Hepatocyte (in vitro differentiated cells): ENCODE data around the gene SSTR4. TPM values are rescaled to one million over a fixed set of nuclear protein-coding genes. Genes with fewer than 3 reads are reported as not detected.

Source experiments
- DNase-seq: peaks from one replicate; pipeline ENCODE4 v3.0.0-alpha.2; 2016; ENCODE audit warnings: low spot score
- H2AFZ ChIP-seq: fragments of 200-600 bp; sonication (generic); 2 replicates; pipeline ENCODE4 v1.6.0; 2016; ENCODE audit warnings: antibody characterized with exemption, mild to moderate bottlenecking
- H3K27ac ChIP-seq: fragments of 200-600 bp; sonication (generic); 2 replicates; pipeline ENCODE4 v1.5.1; 2016; ENCODE audit warnings: mild to moderate bottlenecking
- H3K27me3 ChIP-seq: fragments of 200-600 bp; sonication (generic); 2 replicates; pipeline ENCODE4 v1.6.1; 2016
- H3K36me3 ChIP-seq: fragments of 200-600 bp; sonication (generic); replicated peaks from 2 replicates; pipeline ENCODE4 v1.5.1; 2016; ENCODE audit warnings: low read depth; ENCODE audit not compliant: insufficient read depth
- H3K4me1 ChIP-seq: fragments of 200-600 bp; sonication (generic); 2 replicates; pipeline ENCODE4 v1.5.1; 2016; ENCODE audit warnings: mild to moderate bottlenecking, moderate library complexity; ENCODE audit not compliant: insufficient read depth
- H3K4me2 ChIP-seq: fragments of 200-600 bp; sonication (generic); 2 replicates; pipeline ENCODE4 v1.6.0; 2016
- H3K4me3 ChIP-seq: fragments of 200-600 bp; sonication (generic); 2 replicates; pipeline ENCODE4 v1.5.1; 2016; ENCODE audit warnings: mild to moderate bottlenecking
- H3K79me2 ChIP-seq: fragments of 200-600 bp; sonication (generic); 2 replicates; pipeline ENCODE4 v1.6.0; 2017; ENCODE audit warnings: mild to moderate bottlenecking
- H3K9me2 ChIP-seq: fragments of 200-600 bp; sonication (generic); replicated peaks from 2 replicates; pipeline ENCODE4 v1.6.0; 2017; ENCODE audit warnings: mild to moderate bottlenecking; ENCODE audit not compliant: insufficient read depth
- H3K9me3 ChIP-seq: fragments of 200-600 bp; sonication (generic); 2 replicates; pipeline ENCODE4 v1.5.1; 2016; ENCODE audit warnings: low read depth, mild to moderate bottlenecking
- H4K20me1 ChIP-seq: fragments of 200-600 bp; sonication (generic); 2 replicates; pipeline ENCODE4 v1.6.0; 2016; ENCODE audit warnings: mild to moderate bottlenecking; ENCODE audit not compliant: insufficient read depth, poor library complexity, severe bottlenecking
- CTCF ChIP-seq: fragments of 200-600 bp; sonication (generic); IDR thresholded peaks from 2 replicates; pipeline ENCODE4 v1.5.1; 2016; ENCODE audit warnings: antibody characterized with exemption, mild to moderate bottlenecking; ENCODE audit not compliant: poor library complexity
- EZH2 ChIP-seq: fragments of 200-600 bp; sonication (generic); IDR thresholded peaks from 2 replicates; pipeline ENCODE4 v1.6.1; 2016; ENCODE audit warnings: antibody characterized with exemption, mild to moderate bottlenecking, borderline replicate concordance
- EZH2phosphoT487 ChIP-seq: fragments of 200-600 bp; sonication (generic); IDR thresholded peaks from one replicate; pipeline ENCODE4 v1.6.1; 2018; ENCODE audit warnings: antibody characterized with exemption, mild to moderate bottlenecking, low read depth, moderate library complexity; ENCODE audit not compliant: unreplicated experiment, severe bottlenecking
- WGBS: methylation state at CpG from one replicate; pipeline ENCODE4 v1.1.6; 2016; ENCODE audit warnings: low lambda C conversion rate; ENCODE audit errors: missing lambda C conversion rate; 5-methylcytosine and 5-hydroxymethylcytosine counted together
- polyA plus RNA-seq: library from polyadenylated mRNA; unstranded; fragments of >200 nt; fragmentation: Nextera tagmentation; extraction: Ambion mirVana; gene quantifications from 2 replicates; pipeline ENCODE4 v1.2.1, GENCODE V29; 2016
- total RNA-seq: library from RNA; depleted of rRNA; stranded (reverse); fragments of >200 nt; gene quantifications from 2 replicates; pipeline ENCODE4 v1.2.3, GENCODE V29; 2014

Gene SSTR4
- total and polyA plus RNA-seq, 2 experiments from 2014 or later, result 0.53 TPM; not detected in 1

- H3K4me1 ChIP-seq, result peaks cover 5% of the 10 kb centered on the region
- no peaks in the 10 kb centered on the region for H3K79me2 ChIP-seq
- WGBS, result 68% methylated on average over 1 of the region's 1 CpG
- no peaks in the 10 kb centered on the region for H3K36me3 ChIP-seq
- no peaks in the 10 kb centered on the region for H4K20me1 ChIP-seq
- TF ChIP-seq EZH2phosphoT487 (no peak), CTCF (no peak), EZH2 (no peak)
- H3K4me2 ChIP-seq, result no peak overlapping the region
- H3K27me3 ChIP-seq, result no peaks in the 10 kb centered on the region
- DNase-seq, result no peak
- H3K9me2 ChIP-seq, result no peaks in the 10 kb centered on the region
- H3K4me3 ChIP-seq, result no peak overlapping the region
- H3K9me3 ChIP-seq, result no peaks in the 10 kb centered on the region
- H2AFZ ChIP-seq, result no peak overlapping the region
- no peak overlapping the region for H3K27ac ChIP-seq
These were observed 39.2 kb upstream of the SSTR4 start for GRCh38 chr20:22995923-22996322.

GRCh38 chr20:22998476-22998875, 36.6 kb upstream of the SSTR4 start:
- no peaks in the 10 kb centered on the region for H4K20me1 ChIP-seq
- H3K4me3 ChIP-seq, result no peak overlapping the region
- H3K36me3 ChIP-seq, result no peaks in the 10 kb centered on the region
- TF ChIP-seq EZH2phosphoT487 (no peak), EZH2 (no peak), CTCF (no peak)
- H3K27me3 ChIP-seq, result no peaks in the 10 kb centered on the region
- H3K27ac ChIP-seq, result no peak overlapping the region
- H3K9me3 ChIP-seq, result no peaks in the 10 kb centered on the region
- no peak overlapping the region for H3K4me2 ChIP-seq
- no peaks in the 10 kb centered on the region for H3K79me2 ChIP-seq
- DNase-seq, result no peak
- 94% methylated on average over 2 of the region's 2 CpGs for WGBS
- H2AFZ ChIP-seq, result no peak overlapping the region
- peaks cover 5% of the 10 kb centered on the region for H3K4me1 ChIP-seq
- H3K9me2 ChIP-seq, result no peaks in the 10 kb centered on the region

GRCh38 chr20:22999756-23000155, 35.4 kb upstream of the SSTR4 start:
- no peaks in the 10 kb centered on the region for H3K36me3 ChIP-seq
- H3K79me2 ChIP-seq, result no peaks in the 10 kb centered on the region
- no peak overlapping the region for H3K4me2 ChIP-seq
- H4K20me1 ChIP-seq, result no peaks in the 10 kb centered on the region
- 51% methylated on average over 4 of the region's 4 CpGs for WGBS
- no peak for DNase-seq
- TF ChIP-seq EZH2phosphoT487 (no peak), CTCF (no peak), EZH2 (no peak)
- no peak overlapping the region for H3K4me3 ChIP-seq
- no peak overlapping the region for H2AFZ ChIP-seq
- peak overlapping the region; percentile 50 for H3K27ac ChIP-seq
- H3K9me3 ChIP-seq, result no peaks in the 10 kb centered on the region
- no peaks in the 10 kb centered on the region for H3K9me2 ChIP-seq
- no peaks in the 10 kb centered on the region for H3K27me3 ChIP-seq
- peaks cover 8% of the 10 kb centered on the region for H3K4me1 ChIP-seq
